Measurements from ENCODE around the gene GORASP1. TPM values are rescaled to one million over a fixed set of nuclear protein-coding genes. Genes with fewer than 3 reads are reported as not detected.

GORASP1 gene
- polyA plus RNA-seq, 3 donors = 23.2 to 105 (median 31.2) TPM

- H3K27ac Mint-ChIP-seq = peak overlapping the region in 6 of 7 donors; percentile 26 to 74 (median 60)
- no peak overlapping the region for H3K27ac ChIP-seq (ENCODE audit: low read depth in 1 of 2, low read length in 2 of 2)
- peaks cover 31% of the 10 kb centered on the region for H3K79me2 ChIP-seq (ENCODE audit: insufficient read depth, low read length)
- H3K4me3 ChIP-seq (replicated peaks in 1 of 3; ENCODE audit: low read depth in 2 of 3, low read length in 3 of 3) = no peak overlapping the region
- H3K9ac ChIP-seq (ENCODE audit: insufficient read depth, low read length, poor library complexity, severe bottlenecking) = no peak overlapping the region
- peaks cover 1 to 6% (median 3%) of the 10 kb centered on the region in 3 donors for H3K27me3 Mint-ChIP-seq (ENCODE audit: low read depth in 3 of 3)
- peaks cover 0 to 2% of the 10 kb centered on the region in 2 donors for H3K36me3 Mint-ChIP-seq
- no peak overlapping the region for H3K4me2 ChIP-seq (replicated peaks; ENCODE audit: extremely low read depth, low read length, poor library complexity, severe bottlenecking)
- no peaks in the 10 kb centered on the region for H3K9me3 ChIP-seq (replicated peaks in 1 of 2; ENCODE audit: control insufficient read depth in 1 of 2, insufficient read depth in 1 of 2, low read length in 2 of 2)
- peaks cover 4% of the 10 kb centered on the region for H4K20me1 ChIP-seq (ENCODE audit: insufficient read depth, low read length)
- H3K4me3 Mint-ChIP-seq = no peak overlapping the region
- TF ChIP-seq, protein P1, sequence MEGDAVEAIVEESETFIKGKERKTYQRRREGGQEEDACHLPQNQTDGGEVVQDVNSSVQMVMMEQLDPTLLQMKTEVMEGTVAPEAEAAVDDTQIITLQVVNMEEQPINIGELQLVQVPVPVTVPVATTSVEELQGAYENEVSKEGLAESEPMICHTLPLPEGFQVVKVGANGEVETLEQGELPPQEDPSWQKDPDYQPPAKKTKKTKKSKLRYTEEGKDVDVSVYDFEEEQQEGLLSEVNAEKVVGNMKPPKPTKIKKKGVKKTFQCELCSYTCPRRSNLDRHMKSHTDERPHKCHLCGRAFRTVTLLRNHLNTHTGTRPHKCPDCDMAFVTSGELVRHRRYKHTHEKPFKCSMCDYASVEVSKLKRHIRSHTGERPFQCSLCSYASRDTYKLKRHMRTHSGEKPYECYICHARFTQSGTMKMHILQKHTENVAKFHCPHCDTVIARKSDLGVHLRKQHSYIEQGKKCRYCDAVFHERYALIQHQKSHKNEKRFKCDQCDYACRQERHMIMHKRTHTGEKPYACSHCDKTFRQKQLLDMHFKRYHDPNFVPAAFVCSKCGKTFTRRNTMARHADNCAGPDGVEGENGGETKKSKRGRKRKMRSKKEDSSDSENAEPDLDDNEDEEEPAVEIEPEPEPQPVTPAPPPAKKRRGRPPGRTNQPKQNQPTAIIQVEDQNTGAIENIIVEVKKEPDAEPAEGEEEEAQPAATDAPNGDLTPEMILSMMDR (IDR thresholded peaks at IDR 0.05) = no peak
- peak; percentile 35 to 67 (median 58) for DNase-seq
- peaks cover 28% of the 10 kb centered on the region for H3K4me1 Mint-ChIP-seq
- peaks cover 17 to 21% of the 10 kb centered on the region in 2 donors for H3K4me1 ChIP-seq (ENCODE audit: control insufficient read depth in 1 of 2, insufficient read depth in 2 of 2, low read length in 2 of 2)
- no peaks in the 10 kb centered on the region for H3K27me3 ChIP-seq (ENCODE audit: control insufficient read depth in 2 of 2, insufficient read depth in 2 of 2, low read length in 2 of 2)
- H3K9me3 Mint-ChIP-seq = peaks cover 0 to 2% (median 0%) of the 10 kb centered on the region in 7 donors
- intact Hi-C loops (cut with micrococcal nuclease) = no loop called here
- H2AFZ ChIP-seq (ENCODE audit: insufficient read depth, low read depth, low read length, poor library complexity, severe bottlenecking) = no peak overlapping the region
- no peaks in the 10 kb centered on the region for H3K36me3 ChIP-seq (replicated peaks in 1 of 2; ENCODE audit: control insufficient read depth in 1 of 2, insufficient read depth in 2 of 2, low read length in 2 of 2)
These were observed 57.4 kb downstream of the GORASP1 start for GRCh38 chr3:39050029-39050428.

Other genes starting within 250 kb of the GORASP1 start
- gene SCN11A, start 55.7 kb downstream of the GORASP1 start, polyA plus RNA-seq = not detected
- 10 to 100 TPM; 15.0 to 22.7 (median 17.1) TPM for gene WDR48, start 55.6 kb downstream of the GORASP1 start, polyA plus RNA-seq
- 10 to 100 TPM in 1 of 3 donors, 1 to 10 TPM in 1, under 1 TPM in 1; 0.67 to 12.9 (median 2.2) TPM for gene TTC21A, start 53 bp upstream of the GORASP1 start, polyA plus RNA-seq
- gene CSRNP1, start 46.0 kb upstream of the GORASP1 start, polyA plus RNA-seq = 100 to 1,000 TPM; 104 to 487 (median 113) TPM
- gene XIRP1, start 85.0 kb upstream of the GORASP1 start, polyA plus RNA-seq = not detected
- gene CX3CR1, start 172.4 kb upstream of the GORASP1 start, polyA plus RNA-seq = 100 to 1,000 TPM in 2 of 3 donors, 10 to 100 TPM in 1; 25.9 to 405 (median 184) TPM
- gene CCR8, start 222.1 kb upstream of the GORASP1 start, polyA plus RNA-seq = not detected

Data from CD14-positive monocyte (primary cell).